Mesothelial cell of epicardium (in vitro differentiated cells): Measurements from ENCODE around the gene AGBL1. TPM values are rescaled to one million over a fixed set of nuclear protein-coding genes. Genes with fewer than 3 reads are reported as not detected.

Experiments
- DNase-seq, 2 experiments: peaks; one replicate each; pipeline ENCODE4 v3.0.0; 2021; ENCODE audit warnings: low spot score in 2 of 2; ENCODE audit not compliant: unreplicated experiment in 2 of 2
- H3K27ac Mint-ChIP-seq: 2 replicates; pipeline ENCODE4 v1.8.0; 2021; ENCODE audit warnings: mixed read lengths
- H3K27me3 Mint-ChIP-seq: 2 replicates; pipeline ENCODE4 v1.8.0; 2021; ENCODE audit warnings: low read depth, mixed read lengths
- H3K36me3 Mint-ChIP-seq: 2 replicates; pipeline ENCODE4 v1.8.0; 2021; ENCODE audit warnings: mixed read lengths
- H3K4me1 Mint-ChIP-seq: 2 replicates; pipeline ENCODE4 v1.8.0; 2021; ENCODE audit warnings: mixed read lengths
- H3K4me3 Mint-ChIP-seq: 2 replicates; pipeline ENCODE4 v1.8.0; 2021; ENCODE audit warnings: mild to moderate bottlenecking, moderate library complexity, mixed read lengths
- H3K9me3 Mint-ChIP-seq: 2 replicates; pipeline ENCODE4 v1.8.0; 2021; ENCODE audit warnings: mixed read lengths
- CTCF ChIP-seq: fragments of 200-600 bp; sonication (generic); IDR thresholded peaks from one replicate; pipeline ENCODE4 v1.5.0; 2021; ENCODE audit warnings: antibody characterized with exemption; ENCODE audit not compliant: unreplicated experiment
- total RNA-seq: library from RNA; stranded (reverse); gene quantifications from 3 replicates; pipeline ENCODE4 v1.2.1, GENCODE V29; 2021

The AGBL1 gene
- total RNA-seq, 1 donor from 2014 or later: not detected

- H3K36me3 Mint-ChIP-seq: no peaks in the 10 kb centered on the region
- DNase-seq: no peak
- no peak for TF ChIP-seq CTCF
- peaks cover 29% of the 10 kb centered on the region for H3K27me3 Mint-ChIP-seq
- no peaks in the 10 kb centered on the region for H3K9me3 Mint-ChIP-seq
- H3K4me1 Mint-ChIP-seq: no peaks in the 10 kb centered on the region
- no peak overlapping the region for H3K4me3 Mint-ChIP-seq
- H3K27ac Mint-ChIP-seq: no peak overlapping the region
Observed at GRCh38 chr15:86347245-86347644, 267.6 kb downstream of the AGBL1 start.

- no peaks in the 10 kb centered on the region for H3K36me3 Mint-ChIP-seq
Observed at GRCh38 chr15:86349565-86349964, 269.9 kb downstream of the AGBL1 start.

GRCh38 chr15:86353213-86353612 lies 273.5 kb downstream of the AGBL1 start:
- no peak for DNase-seq
- peaks cover 19% of the 10 kb centered on the region for H3K27me3 Mint-ChIP-seq
- H3K36me3 Mint-ChIP-seq: no peaks in the 10 kb centered on the region
- H3K4me3 Mint-ChIP-seq: no peak overlapping the region
- TF ChIP-seq CTCF: no peak
- no peaks in the 10 kb centered on the region for H3K9me3 Mint-ChIP-seq
- no peaks in the 10 kb centered on the region for H3K4me1 Mint-ChIP-seq
- H3K27ac Mint-ChIP-seq: no peak overlapping the region

More at GRCh38 chr15:86349565-86349964, 269.9 kb downstream of the AGBL1 start:
- Mint-ChIP-seq H3K4me1 (no peaks in the 10 kb centered on the region), H3K9me3 (no peaks in the 10 kb centered on the region), H3K27ac (no peak overlapping the region), H3K4me3 (no peak overlapping the region), H3K27me3 (peaks cover 27% of the 10 kb centered on the region)
- DNase-seq: no peak
- TF ChIP-seq CTCF: no peak

DNA sequence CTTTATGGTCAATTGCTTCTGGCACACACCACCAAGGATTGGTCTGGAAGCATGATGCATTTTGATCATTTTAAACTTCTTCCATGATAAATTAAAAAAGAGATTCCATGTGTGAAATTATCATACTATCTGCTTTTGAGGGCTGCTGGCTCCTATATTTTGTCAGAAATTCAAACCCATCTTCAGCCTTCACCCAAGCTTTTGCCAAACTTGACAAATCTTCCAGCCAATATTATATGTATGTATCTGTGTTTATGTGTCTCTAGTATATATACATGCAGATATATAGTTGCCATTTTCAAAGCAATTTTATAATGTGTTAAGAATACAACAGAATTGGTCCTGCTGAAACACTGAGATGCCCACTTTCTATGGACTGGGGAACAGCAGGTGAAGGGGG lies 275.7 kb downstream of the AGBL1 start:
- H3K9me3 Mint-ChIP-seq: peaks cover 5% of the 10 kb centered on the region
- H3K4me1 Mint-ChIP-seq: no peaks in the 10 kb centered on the region
- no peak overlapping the region for H3K4me3 Mint-ChIP-seq
- TF ChIP-seq CTCF: no peak
- H3K36me3 Mint-ChIP-seq: no peaks in the 10 kb centered on the region
- H3K27ac Mint-ChIP-seq: no peak overlapping the region
- no peak for DNase-seq
- H3K27me3 Mint-ChIP-seq: peaks cover 9% of the 10 kb centered on the region

DNA sequence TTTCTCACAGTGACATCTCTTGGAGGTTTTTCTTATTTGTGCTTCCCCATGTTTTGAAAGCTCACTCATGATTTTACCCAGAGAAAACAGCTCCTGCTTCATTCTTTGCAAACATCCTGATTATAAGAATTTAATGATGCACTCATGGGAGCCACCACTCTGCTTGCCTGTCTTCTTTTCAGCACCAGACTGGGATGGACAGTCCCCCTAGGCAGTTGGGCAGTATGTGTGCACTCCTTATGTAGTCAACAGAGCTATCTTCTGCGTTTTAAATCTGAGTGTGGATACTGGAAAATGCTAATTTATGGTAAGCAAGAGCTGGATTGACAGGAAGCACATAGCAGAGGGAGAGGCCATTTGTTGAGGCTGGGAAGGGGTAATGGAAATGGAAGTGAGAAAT lies 276.1 kb downstream of the AGBL1 start:
- no peak for DNase-seq
- Mint-ChIP-seq H3K36me3 (no peaks in the 10 kb centered on the region), H3K4me1 (no peaks in the 10 kb centered on the region), H3K27ac (no peak overlapping the region), H3K9me3 (peaks cover 8% of the 10 kb centered on the region), H3K4me3 (no peak overlapping the region), H3K27me3 (peaks cover 9% of the 10 kb centered on the region)
- TF ChIP-seq CTCF: no peak

- no peak for DNase-seq
- H3K27me3 Mint-ChIP-seq: peaks cover 20% of the 10 kb centered on the region
- no peaks in the 10 kb centered on the region for H3K36me3 Mint-ChIP-seq
- H3K4me3 Mint-ChIP-seq: no peak overlapping the region
- no peak overlapping the region for H3K27ac Mint-ChIP-seq
- H3K4me1 Mint-ChIP-seq: no peaks in the 10 kb centered on the region
- H3K9me3 Mint-ChIP-seq: peaks cover 19% of the 10 kb centered on the region
- TF ChIP-seq CTCF: no peak
Observed at GRCh38 chr15:86362555-86362954, 282.9 kb downstream of the AGBL1 start.
